GM21619 (cell line): ENCODE measurements around the gene UPK3BL2.
"Not testable (repeated sequence)": the region's sequence is repeated elsewhere in the genome, so short reads cannot be mapped to it uniquely, and the experiment has no call there.

Experiments used
- ATAC-seq: cut with Tn5 transposase; IDR thresholded peaks from one replicate; pipeline ENCODE4 v1.9.1; 2021; ENCODE audit not compliant: unreplicated experiment

UPK3BL2 gene

DNA sequence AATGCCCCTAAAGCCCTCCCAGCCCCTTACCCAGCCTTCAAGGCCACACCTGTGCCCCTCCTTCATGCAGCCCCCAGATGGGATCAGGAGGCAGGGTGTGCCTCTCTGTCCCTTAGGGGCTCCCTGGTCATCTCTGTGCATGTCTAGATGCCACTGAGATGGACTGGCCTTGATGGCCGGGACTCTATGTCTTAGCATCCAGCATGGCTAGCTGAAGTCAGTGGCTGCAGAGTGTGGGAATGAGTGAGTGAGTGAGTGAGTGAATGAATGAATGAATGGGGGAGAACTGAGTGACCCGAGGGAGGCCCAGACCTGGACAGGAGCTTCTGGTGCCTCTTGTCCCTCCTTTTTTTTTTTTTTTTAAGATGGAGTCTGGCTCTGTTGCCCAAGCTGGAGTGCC is 11.4 kb downstream of the UPK3BL2 start:
- ATAC-seq, result not testable (repeated sequence)

DNA sequence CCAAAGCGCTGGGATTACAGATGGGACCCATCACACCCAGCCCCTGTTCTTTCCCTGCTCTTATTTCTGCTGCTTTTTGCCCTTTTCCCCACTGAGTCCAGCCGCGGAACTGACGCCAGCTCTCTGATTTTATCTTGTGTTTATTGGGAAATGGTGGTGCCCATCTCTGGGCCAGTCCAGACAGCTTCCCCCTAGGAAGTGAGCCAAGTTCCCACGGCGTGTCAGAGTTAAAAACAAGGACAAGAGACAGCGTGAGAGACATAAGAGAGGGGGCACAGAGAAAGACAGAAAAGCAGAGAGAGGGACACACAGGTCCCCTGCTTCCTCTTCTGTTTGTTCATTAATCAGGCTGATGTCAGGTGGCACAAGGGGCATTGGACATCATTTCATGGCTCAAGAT is 11.9 kb downstream of the UPK3BL2 start:
- not testable (repeated sequence) for ATAC-seq

DNA sequence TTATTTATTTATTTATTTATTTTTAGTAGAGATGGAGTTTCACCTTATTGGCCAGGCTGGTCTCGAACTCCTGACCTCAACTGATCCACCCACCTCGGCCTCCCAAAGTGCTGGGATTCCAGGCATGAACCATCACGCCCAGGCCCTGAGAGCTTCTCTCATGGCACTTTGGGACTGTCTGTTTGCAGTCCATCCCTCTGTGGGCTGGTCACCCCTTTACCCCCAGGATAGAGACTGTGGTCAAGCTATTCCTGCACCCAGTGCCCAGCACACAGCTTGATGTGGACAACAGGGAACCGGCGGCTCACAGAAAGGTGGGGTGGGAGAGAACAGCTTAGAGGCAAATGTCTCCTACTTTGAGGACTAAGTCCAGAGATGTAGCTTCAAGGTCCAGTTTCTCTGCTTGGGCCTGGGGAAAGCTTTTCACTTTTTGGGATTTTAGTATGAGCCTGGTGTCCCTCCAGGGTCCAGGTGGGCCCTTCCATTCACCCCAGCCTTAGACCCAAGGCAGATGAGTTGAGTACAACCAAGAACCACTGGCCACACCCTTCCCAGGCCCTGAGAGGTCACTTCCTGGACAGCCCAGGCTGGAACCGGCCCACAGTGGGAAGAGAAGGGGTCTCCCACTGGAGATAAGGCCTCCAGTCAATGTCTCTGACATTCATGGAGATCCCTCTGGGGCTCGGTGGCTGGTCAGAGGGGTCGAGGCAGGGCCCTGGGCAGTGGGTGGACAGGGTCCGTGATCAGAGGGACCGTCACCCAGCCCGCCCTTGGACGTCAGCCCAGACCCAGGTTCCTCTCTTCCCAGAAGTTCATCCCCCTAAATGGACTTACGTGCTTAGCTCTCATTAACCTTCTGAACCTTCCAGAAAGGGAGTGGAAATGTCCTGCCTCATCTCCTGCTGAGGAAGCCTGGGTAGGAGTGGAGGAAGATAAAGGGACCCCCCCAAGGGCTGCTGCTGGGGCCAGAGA is 15.4 kb downstream of the UPK3BL2 start:
- ATAC-seq, result not testable (repeated sequence)

- ATAC-seq, result not testable (repeated sequence)
Measured at GRCh38 chr7:102527182-102527581, 16.3 kb downstream of the UPK3BL2 start.

GRCh38 chr7:102524803-102525202 is 18.7 kb downstream of the UPK3BL2 start:
- ATAC-seq, result not testable (repeated sequence)

- ATAC-seq, result not testable (repeated sequence)
Measured at GRCh38 chr7:102520797-102521196, 22.7 kb downstream of the UPK3BL2 start.

DNA sequence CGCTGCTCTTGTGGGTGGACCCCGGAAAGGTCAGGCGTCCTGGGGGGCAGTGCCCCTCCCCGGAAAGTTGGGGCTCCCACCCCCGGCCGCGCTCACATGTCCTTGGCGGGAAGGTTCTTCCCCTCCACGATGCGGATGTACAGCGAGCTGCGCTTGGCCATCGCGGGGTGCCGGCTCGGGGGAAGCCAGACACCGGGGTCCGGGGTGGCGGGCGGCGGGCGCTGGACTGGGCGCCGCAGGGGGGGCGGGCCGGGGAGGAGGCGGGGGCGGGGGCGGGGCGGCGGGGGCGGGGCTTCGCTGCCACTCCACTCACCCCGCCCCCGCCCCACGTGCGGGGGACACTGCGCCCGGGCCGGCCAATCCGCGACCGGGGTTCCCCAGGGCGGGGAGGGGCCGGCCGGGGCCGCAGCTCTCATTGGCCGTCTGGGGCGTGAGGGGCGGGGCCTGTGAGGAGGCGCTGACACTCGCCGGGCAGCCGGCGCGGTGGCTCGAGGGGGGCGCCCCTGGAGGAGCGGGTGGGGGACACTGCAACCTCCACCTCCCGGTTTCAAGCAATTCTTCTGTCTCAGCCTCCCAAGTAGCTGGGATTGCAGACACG is 25.8 kb downstream of the UPK3BL2 start, which contains the start of gene RASA4B:
Gene RASA4B, minus strand, starts transcription at position 228 of the 598 bp plus-strand sequence. Its CDS starts 67 bp downstream, at position 161.
- ATAC-seq, result peak; percentile 58

GRCh38 chr7:102516951-102517350 is 26.5 kb downstream of the UPK3BL2 start:
- not testable (repeated sequence) for ATAC-seq

GRCh38 chr7:102515889-102516288 is 27.6 kb downstream of the UPK3BL2 start:
- not testable (repeated sequence) for ATAC-seq

GRCh38 chr7:102514881-102515721 is 28.4 kb downstream of the UPK3BL2 start:
- peak; percentile 60 for ATAC-seq

- not testable (repeated sequence) for ATAC-seq
Measured at GRCh38 chr7:102512642-102513221, 30.8 kb downstream of the UPK3BL2 start.

- ATAC-seq, result peak; percentile 32
Measured at GRCh38 chr7:102511860-102512522, 31.5 kb downstream of the UPK3BL2 start.

DNA sequence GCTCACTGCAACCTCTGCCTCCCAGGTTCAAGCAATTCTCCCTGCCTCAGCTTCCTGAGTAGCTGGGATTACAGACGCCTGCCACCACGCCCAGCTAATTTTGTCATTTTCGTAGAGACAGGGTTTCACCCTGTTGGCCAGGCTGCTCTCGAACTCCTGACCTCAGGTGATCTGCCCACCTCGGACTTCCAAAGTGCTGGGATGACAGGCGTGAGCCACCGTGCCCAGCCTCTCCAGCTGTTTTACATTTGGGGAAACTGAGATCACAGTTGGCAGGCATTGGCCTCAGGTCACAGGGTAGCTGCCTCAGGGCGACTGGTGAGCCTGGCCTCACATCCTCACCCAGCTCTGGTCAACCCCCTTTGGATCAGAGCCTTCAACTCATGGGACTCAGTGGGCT is 32.9 kb downstream of the UPK3BL2 start:
- ATAC-seq, result not testable (repeated sequence)

- not testable (repeated sequence) for ATAC-seq
Measured at GRCh38 chr7:102507410-102508088, 35.9 kb downstream of the UPK3BL2 start.

DNA sequence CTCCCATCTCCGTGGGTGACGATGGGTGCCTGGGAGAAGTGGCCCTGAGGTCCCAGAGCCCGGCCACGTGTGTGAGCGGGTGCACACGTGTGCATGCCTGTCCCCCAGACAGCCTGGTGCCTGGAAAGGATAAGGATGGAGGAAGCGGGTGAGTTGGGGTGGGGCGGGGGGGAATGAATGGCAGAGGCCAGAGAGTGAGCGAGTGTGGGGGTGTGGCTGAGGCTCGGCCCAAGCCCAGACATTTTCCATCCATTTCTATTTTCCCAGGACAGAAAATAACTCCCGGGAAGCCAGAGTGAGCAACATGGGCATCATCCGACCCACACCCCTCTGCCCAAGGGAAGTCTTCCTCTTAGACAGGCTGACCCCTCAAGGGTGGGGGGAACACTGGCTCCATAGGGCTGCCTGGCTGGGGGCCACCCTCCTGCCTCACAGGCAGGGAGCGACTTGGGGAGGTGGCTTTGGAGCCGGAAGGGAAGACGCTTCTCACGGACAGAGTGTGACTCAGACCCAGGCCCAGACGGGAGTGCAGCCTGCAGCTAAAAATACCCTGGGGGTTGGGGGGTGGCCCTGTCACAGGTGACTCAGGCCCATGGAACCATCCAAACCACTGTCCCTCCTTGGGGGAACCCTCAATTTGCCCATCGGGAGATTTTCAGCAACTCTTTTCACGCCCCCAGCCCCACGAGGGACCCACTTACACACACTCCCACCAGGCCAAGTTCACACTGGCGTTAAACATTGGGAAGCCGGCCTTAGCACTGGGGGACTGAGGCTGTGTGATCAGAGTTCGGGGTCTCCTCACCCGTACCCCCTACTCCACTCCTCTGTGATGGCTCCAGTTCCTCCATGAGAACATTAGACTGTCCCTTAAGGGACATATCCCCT is 38.0 kb downstream of the UPK3BL2 start:
- not testable (repeated sequence) for ATAC-seq

DNA sequence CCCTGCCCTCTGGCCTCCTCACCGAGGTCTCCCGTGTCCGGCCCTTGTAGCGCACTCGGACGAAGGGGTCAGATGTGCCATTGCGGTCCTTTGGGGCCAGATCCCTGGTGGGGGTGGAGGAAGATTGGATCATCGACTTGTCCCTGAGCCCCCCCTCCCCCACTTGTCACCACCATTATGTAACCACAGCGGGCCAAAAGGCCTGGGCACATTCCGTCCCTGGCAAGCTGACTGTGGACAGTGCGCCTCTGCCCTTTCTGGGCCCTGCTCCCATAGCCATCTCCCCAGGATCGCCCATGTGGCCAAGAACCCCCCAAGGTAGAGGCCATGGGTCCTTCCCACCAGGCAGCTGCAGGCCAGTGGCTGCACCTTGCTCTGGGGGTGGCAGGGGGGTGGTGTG is 40.4 kb downstream of the UPK3BL2 start:
- not testable (repeated sequence) for ATAC-seq

GRCh38 chr7:102498321-102498720 is 45.2 kb downstream of the UPK3BL2 start:
- ATAC-seq, result not testable (repeated sequence)

GRCh38 chr7:102497308-102497707 is 46.2 kb downstream of the UPK3BL2 start:
- ATAC-seq, result not testable (repeated sequence)
